IMR-90 (cell line): ENCODE measurements around the gene CD44. TPM values are rescaled to one million over a fixed set of nuclear protein-coding genes. Genes with fewer than 3 reads are reported as not detected.

Experiments
- ATAC-seq: fragments of 200-7000 bp; cut with Tn5 transposase; 2 replicates; pipeline ENCODE4 v1.9.1; 2020; ENCODE audit warnings: low read depth, mild to moderate bottlenecking, moderate library complexity
- BruUV-seq: library from RNA; stranded (reverse); fragments of 400-500 nt; replicated peaks from 2 replicates; lab custom pipeline; 2021; lab: Mats Ljungman, UMichigan
- CTCF ChIA-PET: fragments of 300-600 bp; formaldehyde crosslinking; extraction: SDS; loops from one replicate; lab custom pipeline; 2021; ENCODE audit warnings: antibody characterized with exemption; lab: Yijun Ruan, JAX
- POLR2A ChIA-PET: fragments of 300-600 bp; sonication (Branson Sonifier 250); formaldehyde crosslinking; loops from one replicate; lab custom pipeline; 2022; ENCODE audit warnings: antibody characterized with exemption; ENCODE audit not compliant: unreplicated experiment; lab: Charles Lee
- DNase-seq: peaks from one replicate; pipeline ENCODE4 v3.0.0; 2013
- H2AFZ ChIP-seq: replicated peaks from 2 replicates; pipeline ENCODE3; 2013; ENCODE audit warnings: low read length, mild to moderate bottlenecking; ENCODE audit not compliant: poor library complexity
- H2AK5ac ChIP-seq: 2 replicates; pipeline ENCODE4 v1.6.1; 2013; ENCODE audit warnings: low read depth, low read length, inconsistent platforms
- H2AK9ac ChIP-seq: replicated peaks from 2 replicates; pipeline ENCODE3; 2013; ENCODE audit warnings: mild to moderate bottlenecking, low read depth, low read length, moderate library complexity; ENCODE audit not compliant: poor library complexity
- H2BK120ac ChIP-seq: 2 replicates; pipeline ENCODE4 v1.6.1; 2013; ENCODE audit warnings: low read depth, low read length, inconsistent platforms
- H2BK15ac ChIP-seq: 3 replicates; pipeline ENCODE4 v1.6.1; 2013; ENCODE audit warnings: low read depth, low read length, inconsistent platforms
- H2BK20ac ChIP-seq: 2 replicates; pipeline ENCODE4 v1.6.1; 2013; ENCODE audit warnings: low read depth, mild to moderate bottlenecking, inconsistent platforms, low read length, moderate library complexity
- H2BK5ac ChIP-seq: 2 replicates; pipeline ENCODE4 v1.6.1; 2013; ENCODE audit warnings: mild to moderate bottlenecking, low read depth, low read length, inconsistent platforms; ENCODE audit not compliant: poor library complexity, severe bottlenecking
- H3K14ac ChIP-seq: replicated peaks from 2 replicates; pipeline ENCODE4 v1.6.1; 2013; ENCODE audit warnings: low read depth, low read length, inconsistent platforms
- H3K18ac ChIP-seq: 2 replicates; pipeline ENCODE4 v1.6.1; 2013; ENCODE audit warnings: low read depth, low read length, control low read depth
- H3K23ac ChIP-seq: 2 replicates; pipeline ENCODE4 v1.6.1; 2013; ENCODE audit warnings: low read depth, low read length, inconsistent platforms
- H3K27ac ChIP-seq: 2 replicates; pipeline ENCODE4 v1.5.1; 2013; ENCODE audit warnings: mild to moderate bottlenecking, control low read depth, low read length; ENCODE audit not compliant: insufficient read depth
- H3K27me3 ChIP-seq: 2 replicates; pipeline ENCODE4 v1.6.1; 2013; ENCODE audit warnings: low read length; ENCODE audit not compliant: control insufficient read depth, insufficient read depth
- H3K36me3 ChIP-seq: 2 replicates; pipeline ENCODE4 v1.6.1; 2013; ENCODE audit warnings: low read length, mixed read lengths; ENCODE audit not compliant: control insufficient read depth, insufficient read depth
- H3K4ac ChIP-seq: 2 replicates; pipeline ENCODE4 v1.6.1; 2013; ENCODE audit warnings: low read depth, low read length, inconsistent platforms
- H3K4me1 ChIP-seq: 2 replicates; pipeline ENCODE4 v1.6.1; 2013; ENCODE audit warnings: low read length, mixed read lengths; ENCODE audit not compliant: control insufficient read depth, insufficient read depth
- H3K4me2 ChIP-seq: 2 replicates; pipeline ENCODE4 v1.6.1; 2013; ENCODE audit warnings: low read depth, mild to moderate bottlenecking, control low read depth, low read length, moderate library complexity
- H3K4me3 ChIP-seq: 2 replicates; pipeline ENCODE4 v1.5.1; 2013; ENCODE audit warnings: low read depth, mild to moderate bottlenecking, control low read depth, low read length, moderate library complexity; ENCODE audit not compliant: insufficient read depth
- H3K56ac ChIP-seq: 2 replicates; pipeline ENCODE4 v1.6.1; 2013; ENCODE audit warnings: low read length, inconsistent platforms; ENCODE audit not compliant: insufficient read depth; ENCODE audit errors: extremely low read depth
- H3K79me1 ChIP-seq, 2 experiments: 2 replicates each; pipeline ENCODE4 v1.6.1; 2013; ENCODE audit warnings: low read length in 2 of 2, inconsistent platforms in 1 of 2, low read depth in 1 of 2
- H3K9ac ChIP-seq: 2 replicates; pipeline ENCODE4 v1.6.1; 2013; ENCODE audit warnings: low read depth, low read length, control low read depth
- H3K9me1 ChIP-seq: 2 replicates; pipeline ENCODE4 v1.6.1; 2013; ENCODE audit warnings: low read length, inconsistent platforms; ENCODE audit not compliant: insufficient read depth
- H3K9me3 ChIP-seq: 2 replicates; pipeline ENCODE4 v1.6.1; 2013; ENCODE audit warnings: low read length; ENCODE audit not compliant: control insufficient read depth, insufficient read depth
- H4K20me1 ChIP-seq: 2 replicates; pipeline ENCODE4 v1.6.1; 2013; ENCODE audit warnings: low read length, inconsistent platforms; ENCODE audit not compliant: insufficient read depth
- H4K5ac ChIP-seq: 2 replicates; pipeline ENCODE4 v1.6.1; 2013; ENCODE audit warnings: mild to moderate bottlenecking, low read depth, low read length, control low read depth
- H4K8ac ChIP-seq, 2 experiments: 2 replicates each; pipeline ENCODE4 v1.6.1; 2013; ENCODE audit warnings: low read depth in 2 of 2, low read length in 2 of 2, control low read depth in 1 of 2, inconsistent platforms in 1 of 2
- H4K91ac ChIP-seq: 2 replicates; pipeline ENCODE4 v1.6.1; 2013; ENCODE audit warnings: low read depth, low read length, inconsistent platforms; ENCODE audit not compliant: insufficient read depth
- CEBPB ChIP-seq: IDR thresholded peaks from 2 replicates; pipeline ENCODE4 v1.6.1; 2012; ENCODE audit warnings: low read depth, low read length, improper control_type of control experiment
- CHD1 ChIP-seq: IDR thresholded peaks from 2 replicates; pipeline ENCODE4 v1.6.1; 2012; ENCODE audit warnings: low read depth, low read length, improper control_type of control experiment
- FOS ChIP-seq: fragments of 150-350 bp; IDR thresholded peaks from 2 replicates; pipeline ENCODE4 v1.6.1; 2016; ENCODE audit warnings: low read depth, low read length
- MAFK ChIP-seq: IDR thresholded peaks from 2 replicates; pipeline ENCODE4 v1.6.1; 2012; ENCODE audit warnings: low read depth, low read length, improper control_type of control experiment
- MXI1 ChIP-seq: IDR thresholded peaks from 2 replicates; pipeline ENCODE4 v1.6.1; 2012; ENCODE audit warnings: low read depth, mild to moderate bottlenecking, low read length, moderate library complexity, borderline replicate concordance
- NFE2L2 ChIP-seq: fragments of 150-350 bp; IDR thresholded peaks from 2 replicates; pipeline ENCODE4 v1.6.1; 2016; ENCODE audit warnings: low read depth, mild to moderate bottlenecking, low read length
- RAD21 ChIP-seq: IDR thresholded peaks from 2 replicates; pipeline ENCODE4 v1.6.1; 2012; ENCODE audit warnings: low read length, improper control_type of control experiment
- RCOR1 ChIP-seq: IDR thresholded peaks from 2 replicates; pipeline ENCODE4 v1.6.1; 2012; ENCODE audit warnings: mild to moderate bottlenecking, low read length, improper control_type of control experiment; ENCODE audit not compliant: insufficient replicate concordance
- RFX5 ChIP-seq: IDR thresholded peaks from 2 replicates; pipeline ENCODE4 v1.8.0; 2012; ENCODE audit warnings: low read depth, mild to moderate bottlenecking, low read length, moderate library complexity
- whole genome bisulfite sequencing, 2 experiments: methylation state at CpG; one replicate each; pipeline versions ENCODE4 v1.1.5 to v1.1.7; 2013; ENCODE audit warnings: missing lambda C conversion rate in 2 of 2; ENCODE audit not compliant: insufficient read length in 1 of 2; ENCODE audit errors: extremely low coverage in 2 of 2; 5-methylcytosine and 5-hydroxymethylcytosine counted together
- dilution Hi-C: fragments of 300-500 bp; cut with HindIII; formaldehyde crosslinking; loops from one replicate; pipeline ENCODE4 v1.14.3; 2018; ENCODE audit warnings: low sequenced_read_pairs; ENCODE audit not compliant: unreplicated experiment
- in situ Hi-C: fragments of 300-500 bp; cut with MboI; formaldehyde crosslinking; loops from 3 replicates; pipeline ENCODE4 v1.14.3; 2019; ENCODE audit warnings: low sequenced_read_pairs, inconsistent platforms, mixed read lengths
- intact Hi-C: fragments of 100-400 bp; cut with micrococcal nuclease; formaldehyde crosslinking; loops from 2 replicates; pipeline ENCODE4 v1.10.0; 2022
- polyA plus RNA-seq, 3 experiments: library from polyadenylated mRNA; depleted of rRNA; stranded (reverse); fragments of >200 nt; gene quantifications; 2 replicates each; pipeline ENCODE4 v1.2.3, GENCODE V29; 2012; ENCODE audit warnings: low replicate concordance in 1 of 3
- total RNA-seq: library from RNA; depleted of rRNA; stranded (reverse); fragments of >200 nt; gene quantifications from 2 replicates; pipeline ENCODE4 v1.2.3, GENCODE V29; 2012

The CD44 gene
- total and polyA plus RNA-seq, 2 of the 4 experiments (the other 2 are of a cell fraction): 357 to 947 TPM

GRCh38 chr11:35169754-35170153 is 30.8 kb downstream of the CD44 start:
- no peak overlapping the region for H2BK120ac ChIP-seq
- ChIA-PET CTCF (no interaction called here), POLR2A (no interaction called here)
- dilution Hi-C loops: no loop called here
- H3K4ac ChIP-seq: no peak overlapping the region
- H3K9me3 ChIP-seq: no peaks in the 10 kb centered on the region
- WGBS, 2 experiments: no CpG with 5 or more reads among the region's 1 CpG
- no peak overlapping the region for H4K91ac ChIP-seq
- H3K9ac ChIP-seq: no peak overlapping the region
- peaks cover 96% of the 10 kb centered on the region for H4K20me1 ChIP-seq
- no peak overlapping the region; the same call in 1 of the 2 replicates for H3K18ac ChIP-seq
- H3K14ac ChIP-seq: no peak overlapping the region; the same call in 1 of the 2 replicates
- no peak overlapping the region for H2AK9ac ChIP-seq
- H3K36me3 ChIP-seq: peaks cover 24% of the 10 kb centered on the region
- no peak for DNase-seq
- peak overlapping the region; percentile 78 for H2BK5ac ChIP-seq
- BruUV-seq: no TSS peak
- in situ Hi-C loops: loop anchor here (25.0 kb wide), 1 partner anchor 582 kb away; no protein-coding TSS in a partner anchor
- TF ChIP-seq RAD21 (no peak), RFX5 (no peak), MXI1 (no peak), FOS (no peak), CHD1 (no peak), NFE2L2 (no peak), CEBPB (no peak), MAFK (no peak), RCOR1 (no peak)
- H2BK20ac ChIP-seq: no peak overlapping the region
- H2BK15ac ChIP-seq: no peak overlapping the region
- H3K9me1 ChIP-seq: peaks cover 57% of the 10 kb centered on the region
- ATAC-seq: no peak
- H4K5ac ChIP-seq: no peak overlapping the region
- H3K4me2 ChIP-seq: no peak overlapping the region
- peak overlapping the region in 1 of 2 experiments; percentile 53; a peak in 1 of 4 replicates for H4K8ac ChIP-seq
- no peak overlapping the region for H2AK5ac ChIP-seq
- H3K27ac ChIP-seq: no peak overlapping the region
- H2AFZ ChIP-seq: no peak overlapping the region
- H3K56ac ChIP-seq: no peak overlapping the region
- H3K27me3 ChIP-seq: no peaks in the 10 kb centered on the region
- H3K4me1 ChIP-seq: peaks cover 44% of the 10 kb centered on the region
- no peak overlapping the region for H3K4me3 ChIP-seq
- intact Hi-C loops: no loop called here
- H3K23ac ChIP-seq: no peak overlapping the region
- H3K79me1 ChIP-seq: peaks cover 9 to 85% of the 10 kb centered on the region in 2 experiments
